ELF-1 (cell line): ENCODE measurements around the gene TSPAN14.
"Not testable (repeated sequence)": the region's sequence is repeated elsewhere in the genome, so short reads cannot be mapped to it uniquely, and the experiment has no call there.

Experiments used
- DNase-seq: peaks from one replicate; pipeline ENCODE4 v3.0.0-alpha.2; 2016; ENCODE audit warnings: low read depth, low spot score

Gene TSPAN14

GRCh38 chr10:80468806-80469421 lies 14.8 kb downstream of the TSPAN14 start:
- no peak for DNase-seq

- no peak for DNase-seq
Observed at GRCh38 chr10:80470266-80470665, 16.2 kb downstream of the TSPAN14 start.

- DNase-seq = no peak
Observed at GRCh38 chr10:80471001-80471400, 16.9 kb downstream of the TSPAN14 start.

- DNase-seq = no peak
Observed at GRCh38 chr10:80471715-80472233, 17.7 kb downstream of the TSPAN14 start.

GRCh38 chr10:80472234-80473095 lies 18.4 kb downstream of the TSPAN14 start:
- no peak for DNase-seq

GRCh38 chr10:80473096-80473657 lies 19.1 kb downstream of the TSPAN14 start:
- no peak for DNase-seq

GRCh38 chr10:80473692-80474596 lies 19.8 kb downstream of the TSPAN14 start:
- DNase-seq = no peak

GRCh38 chr10:80474597-80474910 lies 20.4 kb downstream of the TSPAN14 start:
- DNase-seq = no peak

GRCh38 chr10:80474941-80475340 lies 20.8 kb downstream of the TSPAN14 start:
- DNase-seq = no peak

- DNase-seq = not testable (repeated sequence)
Observed at GRCh38 chr10:80475641-80476040, 21.5 kb downstream of the TSPAN14 start.

GRCh38 chr10:80476685-80477084 lies 22.6 kb downstream of the TSPAN14 start:
- DNase-seq = no peak

GRCh38 chr10:80477813-80478212 lies 23.7 kb downstream of the TSPAN14 start:
- DNase-seq = no peak

- DNase-seq = not testable (repeated sequence)
Observed at GRCh38 chr10:80480373-80480772, 26.3 kb downstream of the TSPAN14 start.

GRCh38 chr10:80480852-80481251 lies 26.7 kb downstream of the TSPAN14 start:
- no peak for DNase-seq

GRCh38 chr10:80484243-80484642 lies 30.1 kb downstream of the TSPAN14 start:
- DNase-seq = no peak

GRCh38 chr10:80484676-80485075 lies 30.6 kb downstream of the TSPAN14 start:
- no peak for DNase-seq

- DNase-seq = no peak
Observed at GRCh38 chr10:80485076-80485945, 31.2 kb downstream of the TSPAN14 start.

- no peak for DNase-seq
Observed at GRCh38 chr10:80485946-80486764, 32.0 kb downstream of the TSPAN14 start.

- no peak for DNase-seq
Observed at GRCh38 chr10:80486785-80487420, 32.8 kb downstream of the TSPAN14 start.
